ENCODE measurements around the gene C3orf52.

DNA sequence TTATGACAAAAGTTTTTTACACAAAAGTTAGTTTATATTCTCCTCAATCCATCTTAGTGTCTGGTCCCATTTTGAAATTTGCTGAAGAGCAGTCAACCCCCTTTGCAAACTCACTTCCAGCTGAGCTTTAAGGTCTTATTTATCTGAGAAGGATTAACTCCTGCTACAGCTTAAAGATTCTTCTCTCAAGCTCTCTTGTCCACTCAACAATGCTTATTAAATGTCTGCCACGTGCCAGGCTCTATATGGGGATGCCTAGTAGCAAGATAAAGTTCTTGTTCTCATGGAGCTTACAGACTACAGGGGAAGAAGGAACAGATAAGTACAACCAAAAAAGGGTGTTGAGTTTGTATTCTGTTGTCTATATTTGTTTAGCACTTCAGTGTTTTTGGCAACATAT lies 33.0 kb upstream of the C3orf52 start:
- TF ChIP-seq, protein P1, sequence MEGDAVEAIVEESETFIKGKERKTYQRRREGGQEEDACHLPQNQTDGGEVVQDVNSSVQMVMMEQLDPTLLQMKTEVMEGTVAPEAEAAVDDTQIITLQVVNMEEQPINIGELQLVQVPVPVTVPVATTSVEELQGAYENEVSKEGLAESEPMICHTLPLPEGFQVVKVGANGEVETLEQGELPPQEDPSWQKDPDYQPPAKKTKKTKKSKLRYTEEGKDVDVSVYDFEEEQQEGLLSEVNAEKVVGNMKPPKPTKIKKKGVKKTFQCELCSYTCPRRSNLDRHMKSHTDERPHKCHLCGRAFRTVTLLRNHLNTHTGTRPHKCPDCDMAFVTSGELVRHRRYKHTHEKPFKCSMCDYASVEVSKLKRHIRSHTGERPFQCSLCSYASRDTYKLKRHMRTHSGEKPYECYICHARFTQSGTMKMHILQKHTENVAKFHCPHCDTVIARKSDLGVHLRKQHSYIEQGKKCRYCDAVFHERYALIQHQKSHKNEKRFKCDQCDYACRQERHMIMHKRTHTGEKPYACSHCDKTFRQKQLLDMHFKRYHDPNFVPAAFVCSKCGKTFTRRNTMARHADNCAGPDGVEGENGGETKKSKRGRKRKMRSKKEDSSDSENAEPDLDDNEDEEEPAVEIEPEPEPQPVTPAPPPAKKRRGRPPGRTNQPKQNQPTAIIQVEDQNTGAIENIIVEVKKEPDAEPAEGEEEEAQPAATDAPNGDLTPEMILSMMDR (IDR thresholded peaks at IDR 0.05) = no peak
- TF ChIP-seq POLR2A (IDR thresholded peaks at IDR 0.05) = no peak
